ENCODE measurements around the gene CDH3. TPM values are rescaled to one million over a fixed set of nuclear protein-coding genes. Genes with fewer than 3 reads are reported as not detected.

Gene CDH3
- total RNA-seq, 1 donor from 2014 or later = 201 TPM

- no peak for TF ChIP-seq CTCF (IDR thresholded peaks at IDR 0.05; ENCODE audit: insufficient read depth, low read length, poor library complexity, severe bottlenecking)
- Histone ChIP-seq H3K27me3 (ENCODE audit: control insufficient read depth, insufficient read depth, low read length) (no peaks in the 10 kb centered on the region), H3K4me3 (ENCODE audit: low read depth, low read length) (no peak overlapping the region), H3K36me3 (ENCODE audit: control insufficient read depth, insufficient read depth, low read length) (no peaks in the 10 kb centered on the region)
- no peak for DNase-seq (ENCODE audit: low read depth)
Measured at GRCh38 chr16:68728523-68728922, 83.4 kb downstream of the CDH3 start.

DNA sequence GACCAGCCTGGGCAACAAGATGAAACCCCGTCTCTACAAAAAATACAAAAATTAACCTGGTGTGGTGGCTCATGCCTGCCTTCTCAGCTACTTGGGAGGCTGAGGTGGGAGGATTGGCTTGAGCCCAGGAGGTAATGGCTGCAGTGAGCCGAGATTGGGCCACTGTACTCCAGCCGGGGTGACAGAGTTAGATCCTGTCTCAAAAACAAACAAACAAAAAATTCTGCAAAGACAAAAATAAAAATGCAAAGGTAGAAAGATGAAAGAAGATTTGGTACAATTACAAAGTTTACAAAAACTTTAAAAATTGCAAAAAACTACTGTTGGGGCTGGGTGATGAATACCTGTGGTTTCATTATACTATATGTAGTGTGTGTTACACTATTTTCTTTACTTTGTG lies 86.5 kb downstream of the CDH3 start:
- DNase-seq (ENCODE audit: low read depth) = no peak
- peaks cover 1% of the 10 kb centered on the region for H3K27me3 ChIP-seq (ENCODE audit: control insufficient read depth, insufficient read depth, low read length)
- H3K36me3 ChIP-seq (ENCODE audit: control insufficient read depth, insufficient read depth, low read length) = no peaks in the 10 kb centered on the region
- H3K4me3 ChIP-seq (ENCODE audit: low read depth, low read length) = no peak overlapping the region
- no peak for TF ChIP-seq CTCF (IDR thresholded peaks at IDR 0.05; ENCODE audit: insufficient read depth, low read length, poor library complexity, severe bottlenecking)

DNA sequence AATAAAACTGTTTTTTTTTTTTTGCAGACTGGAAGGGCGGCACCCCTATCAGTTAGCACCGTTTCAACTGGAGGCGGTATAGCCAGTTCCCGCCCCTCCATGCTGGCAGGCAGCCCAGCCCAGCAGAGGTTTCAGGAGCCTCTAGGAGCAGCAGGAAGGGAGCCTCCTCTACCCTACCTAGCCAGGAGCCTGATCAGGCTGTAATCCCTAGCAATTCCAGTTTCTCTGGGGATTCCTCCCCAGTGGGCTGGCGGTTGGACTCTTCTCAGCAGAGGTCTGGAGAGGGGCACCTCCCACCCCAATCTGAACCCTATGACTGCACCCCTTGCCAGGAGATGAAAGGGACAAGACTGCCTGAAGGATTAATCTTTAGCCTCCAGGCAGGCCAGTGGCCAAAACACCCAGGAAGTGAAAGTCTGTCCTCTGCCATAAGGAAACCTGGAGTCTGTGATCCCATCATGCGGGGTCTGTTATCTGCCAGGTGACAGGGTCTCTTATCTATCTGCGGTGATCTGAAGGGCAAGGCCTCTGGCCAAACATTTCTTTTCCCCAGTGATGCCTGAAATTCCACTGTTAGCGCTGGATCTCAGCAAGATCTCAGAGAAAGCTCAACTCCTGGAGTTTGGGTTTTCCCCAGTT lies 87.1 kb downstream of the CDH3 start:
- DNase-seq (ENCODE audit: low read depth) = no peak
- H3K36me3 ChIP-seq (ENCODE audit: control insufficient read depth, insufficient read depth, low read length) = no peaks in the 10 kb centered on the region
- peaks cover 7% of the 10 kb centered on the region for H3K27me3 ChIP-seq (ENCODE audit: control insufficient read depth, insufficient read depth, low read length)
- H3K4me3 ChIP-seq (ENCODE audit: low read depth, low read length) = no peak overlapping the region
- no peak for TF ChIP-seq CTCF (IDR thresholded peaks at IDR 0.05; ENCODE audit: insufficient read depth, low read length, poor library complexity, severe bottlenecking)

DNA sequence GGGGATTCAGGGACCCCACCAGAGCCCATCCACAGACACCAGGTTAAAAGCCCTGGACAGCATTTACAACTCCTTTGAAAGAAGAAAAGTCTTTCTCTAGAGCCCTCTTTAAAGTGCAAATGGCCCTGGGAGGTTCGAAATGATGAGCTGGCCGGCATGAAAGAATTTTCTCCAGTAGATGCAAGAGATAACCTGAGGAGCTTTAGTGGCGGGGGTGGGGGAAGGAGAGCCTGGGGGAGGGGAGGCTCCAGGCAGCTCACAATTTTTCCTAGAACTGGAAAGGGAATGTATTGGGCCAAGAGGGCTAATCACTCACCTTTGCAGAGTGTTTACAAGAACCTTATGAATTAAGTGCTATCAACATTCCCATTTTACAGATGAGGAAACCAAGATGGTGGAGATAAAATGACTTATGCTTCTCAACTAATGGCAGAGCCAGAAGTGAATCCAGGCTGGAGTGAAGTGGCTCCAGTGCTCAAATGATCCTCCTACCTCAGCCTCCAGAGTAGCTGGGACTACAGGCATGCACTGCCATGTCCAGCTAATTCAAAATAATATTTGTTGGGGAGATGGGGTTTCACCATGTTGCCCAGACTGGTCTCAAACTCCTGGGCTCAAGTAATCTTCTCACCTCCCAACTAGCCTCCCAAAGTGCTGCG lies 87.8 kb downstream of the CDH3 start:
- TF ChIP-seq CTCF (IDR thresholded peaks at IDR 0.05; ENCODE audit: insufficient read depth, low read length, poor library complexity, severe bottlenecking) = no peak
- peaks cover 11% of the 10 kb centered on the region for H3K27me3 ChIP-seq (ENCODE audit: control insufficient read depth, insufficient read depth, low read length)
- H3K36me3 ChIP-seq (ENCODE audit: control insufficient read depth, insufficient read depth, low read length) = no peaks in the 10 kb centered on the region
- no peak overlapping the region for H3K4me3 ChIP-seq (ENCODE audit: low read depth, low read length)
- no peak for DNase-seq (ENCODE audit: low read depth)

- Histone ChIP-seq H3K27me3 (ENCODE audit: control insufficient read depth, insufficient read depth, low read length) (peaks cover 14% of the 10 kb centered on the region), H3K36me3 (ENCODE audit: control insufficient read depth, insufficient read depth, low read length) (no peaks in the 10 kb centered on the region), H3K4me3 (ENCODE audit: low read depth, low read length) (no peak overlapping the region)
- DNase-seq (ENCODE audit: low read depth) = no peak
- TF ChIP-seq CTCF (IDR thresholded peaks at IDR 0.05; ENCODE audit: insufficient read depth, low read length, poor library complexity, severe bottlenecking) = no peak
Measured at GRCh38 chr16:68733570-68733969, 88.5 kb downstream of the CDH3 start.

- Histone ChIP-seq H3K4me3 (ENCODE audit: low read depth, low read length) (no peak overlapping the region), H3K27me3 (ENCODE audit: control insufficient read depth, insufficient read depth, low read length) (peaks cover 14% of the 10 kb centered on the region), H3K36me3 (ENCODE audit: control insufficient read depth, insufficient read depth, low read length) (no peaks in the 10 kb centered on the region)
- no peak for DNase-seq (ENCODE audit: low read depth)
- no peak for TF ChIP-seq CTCF (IDR thresholded peaks at IDR 0.05; ENCODE audit: insufficient read depth, low read length, poor library complexity, severe bottlenecking)
Measured at GRCh38 chr16:68734782-68735181, 89.7 kb downstream of the CDH3 start.

Data from kidney epithelial cell (primary cell).